GM21717 (cell line): ENCODE measurements around the gene B4GALT2.

Experiments used
- ATAC-seq: cut with Tn5 transposase; IDR thresholded peaks from one replicate; pipeline ENCODE4 v1.9.1; 2021; ENCODE audit warnings: mild to moderate bottlenecking, moderate library complexity; ENCODE audit not compliant: unreplicated experiment

Gene B4GALT2

DNA sequence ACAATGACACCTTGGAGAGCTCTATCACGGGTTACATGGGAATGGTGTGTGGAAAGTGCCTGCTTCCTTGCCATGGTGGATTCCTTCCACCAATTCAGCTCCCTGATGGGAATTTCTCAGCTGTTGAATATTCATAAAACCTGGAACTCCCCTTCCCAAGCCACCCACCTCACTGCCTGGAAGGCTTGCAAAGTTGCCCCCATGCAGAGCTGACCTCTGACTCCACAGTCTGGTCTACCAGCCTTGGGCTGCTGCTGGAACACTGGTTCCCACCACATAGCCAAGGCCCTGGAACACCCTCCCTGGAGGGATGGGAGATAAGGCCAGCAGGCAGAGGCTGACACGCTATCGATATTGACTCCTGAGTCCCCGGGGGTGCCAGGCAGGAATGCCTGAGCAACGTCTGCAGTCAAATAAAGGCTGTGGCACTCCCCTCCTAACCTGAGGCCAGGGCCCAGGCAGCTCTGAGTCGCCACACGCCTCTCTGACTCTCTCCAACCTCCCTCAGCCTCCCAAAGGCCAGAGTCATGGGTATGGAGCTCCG, 21.2 kb downstream of the B4GALT2 start:
- no peak for ATAC-seq

DNA sequence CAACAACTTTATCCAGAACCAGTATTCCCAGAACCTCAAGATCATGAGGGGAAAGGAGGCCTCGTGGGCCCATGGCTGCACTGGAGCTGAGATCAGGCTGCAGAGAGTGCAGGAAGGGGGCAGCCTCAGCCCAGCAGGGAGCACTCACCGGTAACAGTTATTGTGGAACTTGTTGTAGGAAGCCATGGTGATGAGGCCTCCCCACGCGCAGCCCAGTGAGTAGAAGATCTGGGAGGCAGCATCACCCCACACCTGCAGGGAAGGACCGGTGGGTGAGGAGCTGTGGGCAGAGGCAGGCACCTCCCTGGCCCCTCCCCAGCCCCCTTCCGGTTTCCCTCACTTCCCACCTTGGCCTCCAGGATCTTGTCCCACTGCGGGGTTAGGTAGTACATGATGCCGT, 23.2 kb downstream of the B4GALT2 start:
- ATAC-seq = no peak

DNA sequence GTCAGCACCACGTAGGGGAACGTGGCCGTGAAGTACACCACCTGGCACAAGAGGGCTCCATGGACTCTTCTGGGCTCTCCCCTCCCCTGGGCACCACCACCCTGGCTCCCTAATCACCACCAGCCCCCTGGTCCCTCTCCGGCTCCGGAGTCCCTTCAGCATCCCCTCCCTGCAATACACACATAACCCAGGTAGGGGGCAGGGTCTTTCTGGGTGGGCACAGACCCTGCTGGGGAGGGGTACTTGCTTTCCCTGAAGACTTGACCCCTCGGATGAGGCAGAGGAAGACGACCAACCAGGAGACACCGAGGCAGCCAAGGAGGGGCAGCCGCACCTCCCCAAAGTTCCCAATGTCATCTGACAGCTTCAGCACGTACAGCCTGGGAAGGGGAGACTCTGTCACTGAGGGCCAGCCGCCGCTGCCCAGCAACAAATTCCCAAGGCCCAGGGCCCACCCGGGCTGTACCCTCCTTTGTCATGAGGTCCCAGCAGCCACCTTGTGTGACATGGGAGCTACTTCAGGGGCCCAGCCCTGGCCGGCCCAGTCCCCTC, 23.7 kb downstream of the B4GALT2 start:
- ATAC-seq = no peak

DNA sequence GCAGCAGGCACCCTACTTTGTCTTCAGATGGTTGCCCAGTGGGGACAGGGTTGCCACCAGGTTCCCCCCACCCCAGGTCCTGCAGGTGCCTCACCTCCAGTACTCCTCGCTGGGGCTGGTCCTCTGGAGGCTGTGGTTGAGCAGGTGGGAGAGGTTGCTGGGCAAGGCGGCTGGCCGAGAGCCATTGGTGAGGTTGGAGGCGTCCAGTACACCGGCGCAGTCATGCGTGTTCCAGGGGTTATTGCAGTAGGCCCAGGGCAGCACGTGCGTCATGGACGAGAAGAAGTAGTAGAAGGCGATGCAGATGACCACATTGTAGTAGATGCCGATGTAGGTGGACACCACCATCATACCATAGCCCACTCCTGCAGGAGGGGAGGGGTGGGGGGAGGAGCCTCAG, 29.2 kb downstream of the B4GALT2 start:
- ATAC-seq = no peak

DNA sequence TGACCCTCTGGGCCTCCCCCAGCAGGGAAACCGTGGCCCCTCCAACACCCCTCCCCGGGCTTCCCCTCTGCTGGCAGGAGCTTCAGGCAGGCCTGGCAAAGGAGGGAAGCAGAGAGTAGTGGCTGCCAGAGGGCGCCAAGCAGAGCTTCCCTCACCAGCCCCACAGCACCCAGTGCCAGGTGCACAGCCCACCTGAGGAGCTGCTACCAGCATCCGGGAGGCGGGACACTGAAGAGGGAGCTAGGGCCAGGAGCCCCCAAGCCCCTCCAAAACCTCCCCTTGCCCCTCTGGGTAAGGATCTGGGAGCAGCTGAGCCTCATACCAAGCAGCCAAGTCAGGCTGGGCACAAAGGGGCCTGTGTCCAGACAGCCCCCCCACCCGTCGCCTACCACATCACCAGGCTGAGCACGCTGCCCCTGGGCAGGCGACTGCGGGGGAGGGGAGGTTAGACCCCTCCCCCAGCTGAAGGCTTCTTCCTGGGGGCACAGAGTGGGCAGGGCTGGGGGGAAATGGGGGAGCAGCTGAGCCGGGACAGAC, 32.0 kb downstream of the B4GALT2 start:
- no peak for ATAC-seq

DNA sequence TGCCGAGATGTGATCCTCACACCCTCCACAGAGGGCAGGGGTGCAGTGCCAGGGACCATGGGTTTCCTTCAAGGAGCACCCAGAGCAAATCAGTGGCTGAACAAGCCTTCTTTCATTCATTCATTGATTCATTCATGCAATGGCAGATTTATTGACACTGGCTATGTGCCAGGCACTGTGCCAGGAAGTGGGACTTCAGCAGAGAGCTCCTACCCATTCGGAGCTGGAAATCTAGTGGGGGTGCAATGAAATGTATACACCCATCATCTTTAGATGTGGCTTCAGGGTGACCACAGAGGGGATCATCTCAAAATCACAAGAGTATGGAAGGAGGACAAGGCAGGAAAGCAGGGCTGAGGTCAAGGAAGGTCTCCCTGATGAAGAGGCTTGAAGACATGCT, 33.4 kb downstream of the B4GALT2 start:
- no peak for ATAC-seq

DNA sequence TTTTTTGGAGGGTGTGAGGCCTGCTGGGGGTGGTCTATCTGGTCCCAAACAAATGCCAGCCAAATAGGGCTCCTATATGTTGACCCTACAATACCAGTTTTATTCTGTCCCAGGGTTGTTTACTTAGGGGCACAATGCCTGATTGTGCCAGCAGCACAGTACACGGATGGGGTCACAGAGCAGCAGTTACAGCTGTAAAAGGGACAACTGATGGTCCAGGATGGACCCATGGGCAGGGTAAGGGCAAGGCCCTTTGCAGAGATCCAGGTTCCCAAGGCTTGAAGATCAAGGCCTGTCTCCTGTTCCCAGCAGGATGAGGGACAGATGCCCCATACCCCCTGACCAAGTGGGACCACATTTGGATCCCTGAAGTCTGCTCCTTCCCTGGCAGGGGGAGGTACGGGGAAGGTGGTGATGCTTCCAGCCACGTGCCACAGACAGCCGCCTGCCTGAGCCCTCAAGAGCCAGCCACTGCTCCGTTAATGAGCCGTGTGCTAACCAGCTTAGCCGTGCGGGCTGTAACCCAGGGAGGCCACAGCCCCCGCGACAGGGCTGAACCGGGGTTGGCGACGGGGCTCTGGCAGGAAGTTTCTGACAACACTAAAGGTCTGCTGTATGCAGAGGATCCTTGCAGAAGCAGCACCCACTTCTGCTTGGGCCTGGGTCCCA, 34.1 kb downstream of the B4GALT2 start:
- no peak for ATAC-seq

DNA sequence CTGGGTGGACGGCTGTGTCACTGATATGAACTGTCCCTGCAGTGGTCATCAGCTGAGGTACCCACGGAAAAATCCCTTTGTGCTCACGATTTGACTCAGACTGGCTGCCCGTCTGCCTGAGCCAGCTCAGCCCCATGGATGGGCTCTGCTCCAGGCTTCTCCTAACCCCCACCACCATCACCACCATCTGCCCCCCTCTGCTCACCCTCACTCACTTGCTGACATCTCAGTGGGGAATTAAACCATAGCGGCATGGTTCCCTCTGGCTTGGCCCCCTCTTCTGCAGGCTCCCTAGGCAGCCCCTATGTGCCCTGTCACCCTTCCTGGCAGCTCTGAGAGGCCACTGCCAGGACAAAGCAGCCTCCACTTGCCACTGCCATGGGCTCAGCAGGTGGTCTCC, 34.9 kb downstream of the B4GALT2 start:
- no peak for ATAC-seq

DNA sequence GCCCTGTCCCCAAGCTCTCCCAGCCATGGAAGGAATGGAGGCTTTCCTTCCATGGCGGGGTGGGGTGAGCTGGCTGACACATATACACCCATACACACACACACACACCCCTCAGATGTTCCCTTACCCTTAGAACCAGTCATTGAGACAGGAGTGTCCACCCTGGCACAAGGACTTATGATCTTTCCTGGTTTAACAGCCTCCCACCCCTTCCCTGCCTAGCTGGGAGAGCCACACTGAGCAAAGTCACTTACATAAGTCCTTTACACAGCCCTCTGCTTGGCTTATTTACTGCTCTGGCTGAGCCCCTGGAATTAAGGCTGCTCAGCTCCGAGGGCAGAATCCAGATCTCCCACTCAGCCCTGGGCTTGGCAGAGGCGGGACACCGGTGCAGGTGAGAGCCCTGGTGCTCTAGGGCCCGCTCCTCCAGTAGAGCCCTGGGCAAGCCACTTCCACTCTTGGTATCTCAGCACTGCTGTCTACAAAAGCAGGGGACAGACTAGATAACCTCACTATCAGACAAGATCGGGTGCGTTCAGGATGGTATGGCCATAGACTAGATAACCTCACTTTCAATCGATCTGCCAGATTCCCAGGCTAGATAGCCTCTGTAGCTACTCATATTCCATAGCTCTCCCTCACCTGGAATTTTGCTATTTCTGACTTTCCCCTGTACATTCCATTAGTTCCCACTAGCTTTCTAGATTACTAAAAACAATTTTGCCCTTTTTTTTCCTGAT, 35.5 kb downstream of the B4GALT2 start:
- ATAC-seq = no peak

DNA sequence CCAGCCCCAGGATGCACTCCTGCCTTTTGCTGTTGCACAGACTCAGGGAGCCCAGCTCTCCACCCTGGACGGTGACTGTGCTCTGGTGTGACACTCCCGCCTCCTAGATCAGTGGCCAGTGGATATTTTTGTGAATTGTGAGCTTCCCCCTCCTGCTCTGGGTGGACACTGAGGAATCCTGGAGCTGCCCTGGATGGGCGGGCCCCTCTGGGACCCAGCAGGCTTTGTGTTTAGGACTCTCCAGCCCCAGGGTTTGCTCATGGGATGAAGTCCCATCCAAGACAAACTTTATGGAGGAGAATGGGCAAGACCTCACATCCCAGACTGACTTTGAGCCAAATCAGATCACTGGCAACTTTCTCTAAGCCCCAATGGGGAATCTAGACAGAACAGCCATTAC, 36.2 kb downstream of the B4GALT2 start:
- ATAC-seq = no peak

DNA sequence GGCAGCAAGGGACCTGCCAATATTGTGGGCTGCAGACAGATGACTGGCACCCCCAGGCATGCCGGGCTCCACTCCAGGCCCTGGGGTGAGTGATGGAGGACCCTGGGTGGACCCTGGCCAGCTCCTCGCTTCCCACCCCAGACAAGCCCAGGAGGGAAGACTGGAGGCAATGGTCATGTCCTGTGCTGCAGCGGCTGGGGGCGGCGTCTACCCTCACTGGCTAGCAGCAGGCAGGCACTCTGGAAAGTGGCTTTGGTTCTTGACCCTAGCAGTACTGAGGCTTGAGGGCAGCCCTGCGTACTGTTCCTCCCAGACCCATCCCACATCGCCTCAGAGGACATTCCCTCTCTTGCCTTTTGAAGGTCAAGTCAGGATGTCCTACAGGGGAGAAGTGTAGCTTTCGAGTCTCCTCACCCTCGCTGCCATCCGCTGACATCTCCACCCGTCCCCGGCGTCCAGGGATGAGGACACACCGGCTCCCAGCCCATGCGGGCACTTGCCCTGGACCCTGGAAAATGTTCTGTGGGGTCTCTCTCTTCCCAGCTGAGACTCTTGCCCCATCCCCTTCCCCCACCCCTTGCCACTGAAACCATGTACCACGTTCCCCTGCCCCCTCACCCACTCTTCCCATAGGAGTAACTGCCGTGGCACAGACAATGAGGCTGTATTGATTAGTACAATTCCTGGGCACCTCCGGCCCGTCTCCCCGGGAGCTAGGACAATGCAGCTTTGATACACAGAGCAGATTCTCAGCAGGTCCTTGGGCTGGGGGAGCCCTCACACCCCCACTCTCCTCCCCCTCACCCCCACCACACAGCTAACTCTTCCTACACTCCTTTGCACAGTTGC, 37.3 kb downstream of the B4GALT2 start:
- no peak for ATAC-seq

DNA sequence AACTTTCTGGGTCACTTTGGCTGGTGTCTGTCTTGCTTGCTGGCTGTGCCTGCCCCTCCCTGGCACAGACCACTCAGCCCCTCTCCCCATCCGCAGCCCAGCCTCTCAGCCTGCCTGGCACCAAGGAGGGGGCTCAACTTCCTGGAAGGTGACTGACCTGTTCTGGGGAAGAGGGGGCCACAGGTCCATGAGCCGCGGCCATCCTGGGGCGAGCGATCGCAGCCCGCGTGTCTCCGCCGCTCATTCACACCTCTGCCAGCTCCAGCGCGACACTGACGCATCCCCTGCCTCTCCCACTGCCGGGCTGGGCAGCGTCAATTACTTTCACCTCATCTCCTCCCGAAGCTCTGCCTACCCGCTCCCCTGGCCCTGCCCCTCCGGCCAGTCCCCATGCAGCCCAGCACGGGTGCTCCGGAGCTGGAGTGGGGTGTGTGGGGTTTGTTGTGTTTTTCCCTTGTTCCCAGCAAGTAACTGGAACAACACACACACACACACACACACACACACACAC, 37.9 kb downstream of the B4GALT2 start:
- no peak for ATAC-seq

DNA sequence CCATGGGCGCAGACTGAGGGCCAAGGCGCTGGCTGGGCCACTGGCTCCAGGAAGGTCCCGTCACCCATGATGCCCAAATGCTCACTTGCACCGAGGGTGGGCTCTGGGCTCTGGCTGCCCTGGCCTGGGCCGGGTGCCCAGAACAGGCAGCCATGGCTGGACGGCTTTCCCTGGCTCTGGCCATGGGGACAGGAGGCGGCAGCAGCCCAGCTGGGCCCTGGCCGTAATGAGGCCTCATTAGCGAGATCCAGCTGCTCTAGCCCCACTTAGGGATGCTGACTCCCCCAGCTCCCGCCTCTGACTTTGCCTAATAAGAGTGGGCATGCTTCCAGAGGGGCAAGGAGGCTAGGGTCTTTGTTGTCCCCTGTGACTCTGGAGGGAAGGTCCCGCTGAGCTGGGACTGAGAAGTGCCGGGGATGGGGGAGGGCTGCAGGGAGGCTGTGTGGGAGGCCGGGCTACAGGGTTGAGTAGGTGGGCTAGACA, 40.5 kb downstream of the B4GALT2 start:
- ATAC-seq = no peak

DNA sequence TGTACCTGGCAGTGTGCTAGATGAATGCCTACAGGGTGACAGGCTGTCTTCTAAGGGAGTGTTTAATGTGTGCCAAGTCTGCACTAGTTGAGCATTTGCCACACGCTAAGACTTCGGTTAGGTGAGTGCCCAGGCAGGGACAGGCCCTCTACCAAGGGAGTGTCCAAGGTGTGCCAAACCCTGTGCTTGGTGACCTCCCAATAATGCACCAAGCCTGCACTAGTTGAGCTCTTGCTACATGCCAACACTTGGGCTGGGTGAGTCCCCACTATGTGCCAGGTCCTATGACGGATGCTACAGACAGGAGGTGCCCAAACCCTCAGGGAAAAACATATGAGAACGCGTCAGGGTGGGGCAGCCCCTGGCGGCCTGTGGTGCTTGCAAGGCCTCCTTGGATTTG, 41.5 kb downstream of the B4GALT2 start:
- ATAC-seq = no peak

DNA sequence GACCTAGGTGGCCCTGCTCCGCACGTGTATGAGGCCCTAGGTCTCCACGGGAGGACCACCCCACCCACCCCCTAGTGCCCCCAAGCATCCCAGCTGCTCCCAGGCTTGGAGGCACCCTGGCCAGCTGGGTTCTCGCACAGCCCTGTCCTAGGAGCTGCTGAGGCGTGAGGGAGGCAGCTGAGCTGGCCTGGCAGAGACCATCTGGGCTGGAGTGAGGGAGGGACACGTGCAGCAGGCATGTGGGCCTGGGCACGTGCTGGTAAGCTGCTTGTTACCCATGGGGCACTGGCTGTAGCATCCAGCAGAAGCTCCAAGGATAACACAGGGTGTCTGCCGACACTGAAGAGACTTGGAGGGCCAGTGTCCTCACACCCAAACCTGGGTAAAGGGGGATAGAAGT, 42.1 kb downstream of the B4GALT2 start:
- no peak for ATAC-seq

DNA sequence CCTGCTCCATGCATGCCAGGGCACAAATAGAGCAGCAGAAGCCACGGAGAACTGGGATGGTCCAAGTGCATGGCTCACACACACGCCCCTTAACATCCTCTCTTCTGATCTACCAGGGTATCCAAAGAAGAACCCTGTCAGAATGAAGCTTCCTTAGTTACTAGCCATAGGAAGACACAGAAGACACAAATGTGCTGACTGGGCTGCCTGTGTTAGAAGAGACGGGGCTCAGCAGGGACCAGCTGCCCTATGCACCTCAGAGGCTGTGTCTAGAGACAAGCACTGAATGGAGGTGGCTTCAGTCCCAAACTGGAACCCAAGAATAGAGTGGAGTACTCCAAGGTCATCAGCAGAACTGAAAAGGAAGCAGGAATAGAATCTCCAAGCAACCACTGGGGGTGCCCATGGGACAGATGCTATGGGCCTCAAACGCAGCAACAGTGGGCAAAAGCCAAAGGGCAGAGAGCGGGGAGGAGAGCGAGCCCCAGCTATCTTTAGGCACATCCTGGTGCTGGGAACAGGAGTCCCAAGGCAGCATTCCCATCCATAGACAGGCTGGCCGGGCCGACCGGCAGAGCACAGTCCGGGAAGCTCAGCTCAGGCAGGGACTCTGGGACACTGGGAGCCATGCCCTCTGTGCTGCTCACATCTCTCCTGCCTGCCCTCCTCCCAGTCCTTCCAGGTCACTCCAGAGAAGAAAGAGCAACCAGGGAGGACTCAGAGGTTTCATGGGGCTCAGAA, 42.7 kb downstream of the B4GALT2 start:
- no peak for ATAC-seq

DNA sequence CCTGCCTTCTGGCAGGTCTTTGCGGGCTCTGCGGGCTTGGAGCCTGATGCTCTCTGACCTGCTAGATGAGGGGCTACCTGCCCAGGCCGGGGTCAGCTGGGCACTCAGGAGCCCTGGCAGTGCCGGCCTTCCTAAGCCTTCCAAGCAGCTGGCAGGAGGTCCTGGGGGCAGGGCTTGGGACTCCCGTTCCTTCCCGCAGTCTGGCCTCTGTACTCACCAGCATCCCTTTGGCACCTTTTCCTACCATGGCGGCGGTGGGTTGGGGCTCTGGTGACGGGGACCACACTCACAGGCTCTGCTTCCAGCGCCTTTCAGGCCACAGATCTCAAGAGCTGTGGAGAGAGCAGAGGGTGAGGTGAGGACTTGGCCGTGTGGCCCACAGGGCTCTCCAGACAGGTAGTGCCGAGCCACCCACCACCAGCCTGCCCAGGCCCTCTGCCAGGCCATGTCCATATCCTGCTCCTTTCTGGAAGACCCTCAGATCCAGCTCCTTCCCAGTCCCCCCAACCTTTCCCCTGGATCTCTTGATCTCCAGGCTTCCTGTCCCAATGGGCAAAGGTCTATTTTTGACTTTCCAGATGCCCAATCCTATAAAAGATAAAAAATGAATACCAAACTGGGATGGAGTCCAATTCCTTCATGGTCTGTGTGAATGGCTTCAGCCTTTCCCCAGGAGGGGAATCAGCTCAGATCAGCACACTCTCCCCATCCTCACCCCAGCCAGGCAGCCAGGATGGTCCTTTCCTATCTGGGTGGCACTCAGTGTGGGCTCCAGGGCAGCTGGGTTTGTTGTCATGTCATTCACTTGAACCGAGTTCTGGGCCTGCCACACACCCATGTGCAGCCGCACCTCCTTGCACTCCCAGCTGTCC, 45.3 kb downstream of the B4GALT2 start:
- no peak for ATAC-seq

DNA sequence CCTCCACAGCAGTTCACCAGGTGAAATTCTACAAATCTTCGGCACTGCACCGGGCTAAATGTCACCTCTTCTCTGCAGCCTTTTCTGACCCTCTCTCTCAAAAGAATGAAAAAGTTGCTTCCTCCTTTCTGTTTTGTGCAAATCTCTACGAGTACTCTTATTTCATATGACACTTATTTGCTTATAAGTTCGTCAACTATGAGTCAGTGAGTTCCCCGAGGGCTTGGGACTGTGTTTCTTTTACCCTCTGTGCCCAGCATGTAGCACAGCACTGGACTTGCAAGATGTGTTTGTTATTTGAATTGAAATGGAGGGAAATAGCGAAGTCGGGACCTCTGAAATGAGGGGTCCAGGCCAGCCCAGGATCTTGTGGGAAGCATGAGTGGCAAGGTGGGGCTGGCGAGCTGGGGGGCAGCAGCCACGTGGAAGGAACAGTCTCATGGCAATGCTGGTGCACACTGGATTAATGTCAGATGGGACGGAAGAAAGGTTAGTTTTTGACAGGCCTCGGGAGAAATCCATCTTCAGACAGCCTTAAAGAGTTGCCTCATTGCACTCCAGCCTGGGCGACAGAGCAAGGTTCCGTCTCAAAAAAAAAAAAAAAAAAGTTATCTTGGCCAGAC, 46.0 kb downstream of the B4GALT2 start:
- no peak for ATAC-seq

DNA sequence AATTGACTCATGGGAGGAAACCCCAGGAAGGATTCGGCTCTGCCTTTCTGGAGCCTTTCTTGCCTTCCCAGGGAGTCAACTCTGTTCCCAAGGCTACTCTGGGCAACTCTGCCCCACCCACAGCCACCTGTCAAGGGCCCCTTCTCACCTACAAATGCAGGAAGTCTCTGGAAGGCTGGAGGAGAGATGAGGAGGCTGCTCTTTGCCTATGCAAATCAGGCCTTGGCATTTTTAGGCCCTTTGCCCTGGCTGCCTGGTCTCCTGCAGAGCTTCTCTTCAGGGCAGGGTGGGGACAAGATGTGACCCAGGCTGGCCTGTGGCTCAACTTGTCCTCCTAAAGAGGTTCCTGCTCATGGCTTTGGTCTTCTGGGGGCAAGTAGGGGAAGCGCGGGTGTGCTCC, 46.8 kb downstream of the B4GALT2 start:
- ATAC-seq = no peak
